Brain microvascular endothelial cell (primary cell): Measurements from ENCODE around the gene TPRG1L.

Experiments used
- DNase-seq: peaks from one replicate; pipeline ENCODE4 v3.0.0-alpha.2; 2020
- H3K27ac ChIP-seq: fragments of 250-450 bp; sonication (Bioruptor Pico); 2 replicates; pipeline ENCODE4 v1.5.1; 2020; ENCODE audit warnings: mild to moderate bottlenecking, moderate library complexity
- H3K27me3 ChIP-seq: fragments of 250-450 bp; sonication (Bioruptor Pico); replicated peaks from 2 replicates; pipeline ENCODE4 v1.5.1; 2020; ENCODE audit warnings: mild to moderate bottlenecking
- H3K36me3 ChIP-seq: fragments of 250-450 bp; sonication (Bioruptor Pico); replicated peaks from 2 replicates; pipeline ENCODE4 v1.5.1; 2020; ENCODE audit warnings: mild to moderate bottlenecking
- H3K4me3 ChIP-seq: 2 replicates; pipeline ENCODE4 v1.5.1; 2011; ENCODE audit warnings: low read depth, mild to moderate bottlenecking, control low read depth, low read length, moderate library complexity
- CTCF ChIP-seq: IDR thresholded peaks from 2 replicates; pipeline ENCODE4 v1.5.1; 2011; ENCODE audit warnings: low read depth, mild to moderate bottlenecking, moderate library complexity, low read length, control low read depth, inconsistent platforms; ENCODE audit errors: missing control alignments
- in situ Hi-C: cut with HindIII; loops from 2 replicates; pipeline ENCODE4 v1.10.0; 2017; ENCODE audit warnings: low sequenced_read_pairs, low pct_ligation_motif_present

TPRG1L gene

DNA sequence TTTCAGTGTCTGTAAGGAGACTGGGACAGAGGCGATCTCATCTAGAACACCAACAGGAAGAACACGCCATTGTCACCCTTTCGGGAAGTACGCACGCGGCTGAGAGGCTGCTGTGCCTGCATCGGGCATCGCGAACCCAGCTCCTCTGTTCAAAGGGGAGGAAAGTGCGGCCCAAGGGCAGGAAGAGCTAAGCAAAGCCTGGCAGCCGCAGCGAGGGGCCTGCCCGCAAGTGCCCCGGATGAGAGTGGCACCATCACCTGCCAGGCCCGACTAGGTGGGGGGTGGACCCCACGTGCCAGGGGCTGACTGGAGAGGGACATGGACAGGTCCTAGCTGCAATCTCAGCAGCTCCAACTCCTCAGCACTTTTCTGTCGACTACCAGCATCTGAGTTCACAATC lies 7.5 kb downstream of the TPRG1L start:
- no peak for TF ChIP-seq CTCF
- no peak overlapping the region for H3K27ac ChIP-seq
- no peaks in the 10 kb centered on the region for H3K27me3 ChIP-seq
- DNase-seq = no peak
- H3K4me3 ChIP-seq = no peak overlapping the region
- in situ Hi-C loops = no loop called here
- peaks cover 32% of the 10 kb centered on the region for H3K36me3 ChIP-seq

DNA sequence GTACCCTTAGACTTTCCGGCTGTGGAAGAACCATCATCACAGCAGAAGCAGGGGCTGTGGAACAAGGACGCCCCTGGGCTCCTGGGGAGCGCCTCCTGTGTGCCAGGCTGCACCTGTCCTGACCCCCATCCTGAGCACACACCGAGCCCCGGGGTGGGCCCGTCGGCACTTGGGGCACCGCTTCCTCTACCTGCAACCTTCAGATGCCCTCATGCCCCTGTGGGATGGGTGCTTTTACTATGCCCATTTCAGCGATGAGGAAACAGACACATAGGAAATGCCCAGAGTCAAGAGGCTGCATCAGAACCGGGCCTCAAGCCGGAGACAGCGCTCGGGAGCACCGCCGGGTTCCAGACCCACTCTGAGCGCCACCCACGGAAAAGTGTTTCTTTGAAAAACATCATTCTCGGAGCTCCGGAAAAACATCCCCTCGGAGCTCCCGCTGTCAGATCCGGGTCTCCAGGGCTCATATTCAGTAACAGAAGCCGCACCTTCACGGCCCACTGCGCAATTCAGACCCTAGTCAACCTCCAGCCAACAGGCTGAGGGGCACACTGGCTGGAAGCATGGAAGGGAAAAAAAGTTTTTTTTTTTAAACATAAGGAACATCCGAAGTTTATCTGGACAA lies 8.0 kb downstream of the TPRG1L start:
- in situ Hi-C loops = no loop called here
- DNase-seq = no peak
- H3K27ac ChIP-seq = no peak overlapping the region
- no peaks in the 10 kb centered on the region for H3K27me3 ChIP-seq
- no peak for TF ChIP-seq CTCF
- H3K4me3 ChIP-seq = no peak overlapping the region
- peaks cover 31% of the 10 kb centered on the region for H3K36me3 ChIP-seq

GRCh38 chr1:3633344-3634058 lies 8.7 kb downstream of the TPRG1L start:
- no peak for DNase-seq
- H3K36me3 ChIP-seq = peaks cover 37% of the 10 kb centered on the region
- H3K27me3 ChIP-seq = no peaks in the 10 kb centered on the region
- no peak overlapping the region for H3K27ac ChIP-seq
- TF ChIP-seq CTCF = no peak
- no peak overlapping the region for H3K4me3 ChIP-seq
- in situ Hi-C loops = no loop called here

DNA sequence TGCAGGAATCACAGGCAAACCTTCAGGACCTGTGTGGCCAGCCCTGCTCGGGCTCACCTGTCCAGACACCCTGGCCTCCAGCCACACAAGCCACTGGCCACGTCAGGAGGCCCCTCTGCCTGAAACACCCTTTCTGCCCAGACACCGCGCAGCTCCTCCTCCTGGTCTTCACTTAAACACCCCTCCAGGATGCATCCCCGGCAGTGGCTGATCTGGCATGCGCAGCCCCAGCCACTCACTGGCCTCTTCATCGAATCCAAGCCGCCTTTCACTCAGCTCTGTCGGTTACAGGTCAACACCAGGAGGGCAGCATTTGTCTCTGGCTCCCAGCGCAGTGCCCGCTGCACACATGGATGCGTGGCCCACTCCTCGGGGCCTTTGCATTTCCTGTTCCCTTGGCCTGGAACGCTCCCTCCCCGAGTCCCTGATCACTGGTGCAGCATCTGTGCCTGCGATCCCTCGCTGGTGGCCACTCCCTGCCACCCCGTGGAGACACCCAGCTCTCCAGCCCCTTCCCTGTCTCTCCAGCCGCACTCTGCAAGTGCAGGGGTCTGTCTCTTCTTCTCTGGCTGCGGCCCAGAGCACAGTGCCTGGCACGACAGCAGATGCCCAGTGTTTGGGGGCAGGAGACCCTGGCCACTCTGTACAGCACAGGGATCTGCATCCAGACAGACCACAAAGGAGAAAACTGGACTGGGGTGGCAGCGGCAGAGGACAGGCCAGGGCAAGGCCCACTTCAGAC lies 9.4 kb downstream of the TPRG1L start:
- in situ Hi-C loops = no loop called here
- H3K27me3 ChIP-seq = no peaks in the 10 kb centered on the region
- TF ChIP-seq CTCF = no peak
- no peak overlapping the region for H3K4me3 ChIP-seq
- no peak for DNase-seq
- H3K36me3 ChIP-seq = peaks cover 34% of the 10 kb centered on the region
- H3K27ac ChIP-seq = no peak overlapping the region

- TF ChIP-seq CTCF = no peak
- H3K27me3 ChIP-seq = no peaks in the 10 kb centered on the region
- H3K36me3 ChIP-seq = peaks cover 31% of the 10 kb centered on the region
- no peak overlapping the region for H3K4me3 ChIP-seq
- in situ Hi-C loops = no loop called here
- no peak for DNase-seq
- H3K27ac ChIP-seq = no peak overlapping the region
Observed at GRCh38 chr1:3636080-3636479, 11.3 kb downstream of the TPRG1L start.
